VCaP (cell line): ENCODE data around the gene NEK2.
"Not testable (repeated sequence)": the region's sequence is repeated elsewhere in the genome, so short reads cannot be mapped to it uniquely, and the experiment has no call there.

Experiments used
- H3K27ac ChIP-seq: fragments of 450-650 bp; 2 replicates; pipeline ENCODE4 v1.5.1; 2017
- CTCF ChIP-seq: fragments of 450-650 bp; conservative IDR thresholded peaks from 2 replicates; pipeline ENCODE4 v1.5.1; 2017; ENCODE audit warnings: mild to moderate bottlenecking, moderate library complexity

Gene NEK2

GRCh38 chr1:211641044-211641800, 34.2 kb downstream of the NEK2 start:
- no peak for TF ChIP-seq CTCF
- no peak overlapping the region for H3K27ac ChIP-seq

- TF ChIP-seq CTCF: no peak
- no peak overlapping the region for H3K27ac ChIP-seq
These were observed 35.2 kb downstream of the NEK2 start for GRCh38 chr1:211640301-211640630.

GRCh38 chr1:211639475-211640300, 35.7 kb downstream of the NEK2 start:
- no peak overlapping the region for H3K27ac ChIP-seq
- TF ChIP-seq CTCF: no peak

GRCh38 chr1:211638689-211639101, 36.7 kb downstream of the NEK2 start:
- no peak overlapping the region for H3K27ac ChIP-seq
- TF ChIP-seq CTCF: no peak

GRCh38 chr1:211638246-211638645, 37.2 kb downstream of the NEK2 start:
- TF ChIP-seq CTCF: no peak
- H3K27ac ChIP-seq: no peak overlapping the region

GRCh38 chr1:211637066-211637465, 38.4 kb downstream of the NEK2 start:
- no peak for TF ChIP-seq CTCF
- no peak overlapping the region for H3K27ac ChIP-seq

- not testable (repeated sequence) for H3K27ac ChIP-seq
These were observed 38.8 kb downstream of the NEK2 start for GRCh38 chr1:211636575-211637029.
